Immature natural killer cell (primary cell): ENCODE results near the gene SORD. TPM values are rescaled to one million over a fixed set of nuclear protein-coding genes. Genes with fewer than 3 reads are reported as not detected.

ENCODE experiments used
- polyA plus RNA-seq, 3 donors: library from polyadenylated mRNA; unstranded; fragments of 300-500 nt; fragmentation: Illumina TruSeq; gene quantifications; one replicate each; pipeline ENCODE4 v1.2.3, GENCODE V29; 2021

The SORD gene
- polyA plus RNA-seq, 3 donors from 2014 or later, result 0.84 to 6.1 (median 5.8) TPM

Other genes starting within 250 kb of the SORD start
- not detected for gene TERB2, start 66.5 kb upstream of the SORD start, polyA plus RNA-seq
- gene DUOX2, start 91.0 kb downstream of the SORD start, polyA plus RNA-seq, result not detected
- gene DUOXA2, start 91.1 kb downstream of the SORD start, polyA plus RNA-seq, result not detected
- not detected for gene DUOXA1, start 106.7 kb downstream of the SORD start, polyA plus RNA-seq
- gene DUOX1, start 106.8 kb downstream of the SORD start, polyA plus RNA-seq, result 1 to 10 TPM in 1 of 3 donors, under 1 TPM in 2; 0.32 to 3.4 (median 0.43) TPM
- 1 to 10 TPM in 2 of 3 donors, under 1 TPM in 1; 0.76 to 2.0 (median 1.9) TPM for gene SHF, start 164.8 kb downstream of the SORD start, polyA plus RNA-seq
- gene SLC28A2, start 229.0 kb downstream of the SORD start, polyA plus RNA-seq, result not detected